GM19328 (cell line): ENCODE results near the gene NBAS.
"Not testable (repeated sequence)": the region's sequence is repeated elsewhere in the genome, so short reads cannot be mapped to it uniquely, and the experiment has no call there.

Experiments
- ATAC-seq: cut with Tn5 transposase; IDR thresholded peaks from one replicate; pipeline ENCODE4 v1.9.1; 2021; ENCODE audit warnings: mild to moderate bottlenecking, moderate library complexity; ENCODE audit not compliant: unreplicated experiment

Gene NBAS

DNA sequence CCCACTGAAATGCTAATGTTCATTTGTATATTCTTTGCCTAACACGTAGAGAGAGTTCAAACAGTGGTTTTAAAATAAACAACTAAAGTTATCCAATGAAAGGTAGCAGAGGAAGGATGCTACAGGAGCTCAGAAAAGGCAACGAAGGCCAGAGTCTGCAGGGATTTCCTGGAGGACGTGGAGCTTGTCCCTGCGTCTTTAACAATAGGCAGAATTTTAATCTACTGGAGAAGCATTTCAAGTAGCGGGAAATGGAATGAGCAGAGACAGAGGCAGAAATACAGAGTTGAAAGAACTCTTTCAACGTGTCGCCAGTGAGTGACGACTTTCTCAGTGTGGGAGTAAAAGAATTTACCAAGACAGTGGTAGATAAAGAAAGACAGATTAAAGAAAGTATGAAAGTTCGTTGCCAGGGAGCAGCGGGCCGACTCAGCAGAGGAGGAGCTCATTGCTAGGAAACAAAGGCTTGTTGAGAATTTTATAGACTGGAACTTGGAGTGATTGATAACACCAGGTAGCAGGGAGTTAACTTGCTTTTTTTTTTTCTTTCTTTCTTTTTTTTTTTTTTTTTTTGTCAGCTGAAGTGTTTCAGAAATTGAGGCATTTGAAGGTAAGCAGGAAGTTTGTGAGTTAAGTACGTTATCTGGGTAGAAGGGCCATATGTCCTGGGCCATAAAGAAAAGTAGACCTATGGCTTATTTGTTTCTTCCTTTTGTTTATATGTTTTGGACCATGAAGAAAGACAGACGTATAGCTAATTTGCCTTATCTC, 625 bp upstream of the NBAS start:
- peak; percentile 32 for ATAC-seq

DNA sequence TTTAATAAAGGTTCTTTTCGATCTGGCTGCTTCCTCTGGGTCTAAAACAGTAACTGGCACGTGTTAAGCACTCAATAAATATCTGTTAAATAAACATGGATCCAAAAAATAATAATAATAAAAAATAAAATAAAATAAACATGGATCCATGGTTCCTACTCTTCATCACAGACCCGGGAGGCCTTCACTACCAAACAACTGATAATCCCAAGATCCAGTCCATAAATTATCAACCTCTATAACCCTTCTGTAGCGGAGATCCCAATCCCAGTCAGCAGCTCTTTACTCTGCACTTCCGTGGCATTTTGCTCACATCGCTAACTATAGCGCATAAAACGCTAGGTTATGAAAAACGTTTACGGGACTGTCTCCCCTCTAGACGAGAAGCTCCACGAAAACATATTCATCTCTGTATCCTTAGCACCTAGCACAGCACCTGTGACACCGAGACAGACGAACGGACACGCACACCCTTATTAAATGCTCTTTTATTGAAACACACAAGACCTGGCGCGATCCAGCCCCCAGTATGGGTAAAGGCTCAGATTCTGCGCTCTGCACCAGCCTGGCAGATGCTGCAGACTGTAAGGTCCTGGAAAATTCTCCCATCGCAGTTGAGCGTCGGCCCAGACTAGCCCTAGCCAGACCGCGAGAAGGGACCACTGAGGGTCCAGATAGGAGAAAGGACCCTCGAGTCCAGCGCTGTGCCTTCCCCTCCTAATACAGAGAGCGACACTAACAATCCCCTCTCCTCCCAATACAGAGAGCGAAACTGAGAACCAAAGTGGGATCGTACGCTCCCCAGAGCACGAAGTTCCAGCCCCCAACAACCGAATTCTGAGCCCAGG, 770 bp downstream of the NBAS start:
- peak; percentile 42 for ATAC-seq

DNA sequence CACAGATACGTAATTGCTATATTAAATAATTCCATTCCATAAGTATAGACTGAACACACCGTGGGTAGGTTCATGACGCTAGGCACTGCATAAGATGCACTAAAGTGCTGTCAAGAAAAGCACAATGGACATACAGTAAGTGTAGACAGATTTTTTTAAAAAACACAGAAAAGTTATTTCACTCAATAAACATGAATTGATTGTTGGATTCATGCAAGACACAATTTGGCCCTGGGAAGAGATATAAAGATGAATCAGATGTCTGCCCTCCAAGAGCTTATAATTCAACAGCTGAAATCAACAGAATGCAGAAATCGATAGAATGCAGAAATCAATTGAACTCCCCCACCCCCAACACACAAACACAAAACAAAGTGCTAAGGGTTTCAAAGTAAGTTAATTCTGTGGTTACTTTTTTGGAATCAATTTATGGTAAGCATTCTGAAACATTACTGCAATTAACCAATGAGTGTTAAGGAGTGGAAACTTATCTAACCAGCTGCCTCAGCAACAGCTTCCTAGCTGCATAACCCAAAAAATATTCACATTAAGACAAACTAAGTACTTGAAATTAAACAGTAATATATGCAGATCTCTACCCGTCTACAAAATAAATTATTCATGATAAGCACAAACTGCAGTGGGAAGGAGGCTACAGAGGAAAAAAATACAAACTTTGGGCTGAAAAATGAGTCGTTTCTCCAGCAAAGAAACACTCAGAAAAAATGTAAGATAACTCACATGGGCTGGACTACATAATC, 1.6 kb downstream of the NBAS start:
- ATAC-seq, result no peak

DNA sequence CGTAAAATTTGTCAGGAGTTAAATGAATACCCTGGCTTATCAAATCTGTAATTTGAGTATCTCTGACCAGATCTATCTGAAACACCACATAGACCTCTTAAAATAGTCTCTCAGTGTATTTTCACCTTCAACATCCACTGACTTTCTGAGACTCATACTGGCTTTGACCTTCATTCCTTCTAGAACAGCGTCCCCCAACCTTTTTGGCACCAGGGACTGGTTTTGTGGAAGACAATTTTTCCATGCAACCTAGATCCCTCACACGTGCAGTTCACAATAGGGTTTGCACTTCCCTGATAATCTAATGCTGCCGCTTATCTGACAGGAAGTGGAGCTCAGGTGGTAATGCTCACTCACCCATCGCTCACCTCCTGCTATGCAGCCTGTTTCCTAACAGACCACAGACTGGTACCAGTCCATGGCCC, 3.2 kb downstream of the NBAS start:
- no peak for ATAC-seq

DNA sequence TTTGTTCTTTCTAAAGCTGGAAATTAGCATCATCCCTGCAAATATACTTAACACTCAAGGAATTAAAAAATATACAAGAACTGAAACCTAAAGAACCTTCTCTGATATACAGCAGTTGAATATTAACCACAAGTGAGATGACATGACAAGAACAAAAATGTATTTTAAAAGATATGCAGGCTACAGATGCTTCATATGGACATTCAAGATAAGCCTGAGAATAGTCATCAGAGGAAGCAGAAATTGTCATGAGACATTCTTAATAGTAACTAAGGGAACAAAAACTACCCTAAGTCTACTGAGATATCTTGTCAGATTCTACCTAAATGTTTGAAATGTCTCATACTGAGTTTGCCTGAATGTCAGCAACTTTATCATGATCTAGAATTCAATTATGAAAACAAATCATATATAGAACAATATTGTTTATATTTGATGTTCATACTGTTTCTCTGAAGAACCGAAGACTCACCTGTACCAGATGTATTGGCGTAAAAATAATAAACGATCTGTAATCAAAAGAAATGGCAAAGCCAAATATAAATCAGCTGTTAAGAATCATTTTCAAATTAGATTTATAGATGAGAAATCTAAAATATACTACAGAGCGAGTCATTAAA, 4.7 kb downstream of the NBAS start:
- no peak for ATAC-seq

DNA sequence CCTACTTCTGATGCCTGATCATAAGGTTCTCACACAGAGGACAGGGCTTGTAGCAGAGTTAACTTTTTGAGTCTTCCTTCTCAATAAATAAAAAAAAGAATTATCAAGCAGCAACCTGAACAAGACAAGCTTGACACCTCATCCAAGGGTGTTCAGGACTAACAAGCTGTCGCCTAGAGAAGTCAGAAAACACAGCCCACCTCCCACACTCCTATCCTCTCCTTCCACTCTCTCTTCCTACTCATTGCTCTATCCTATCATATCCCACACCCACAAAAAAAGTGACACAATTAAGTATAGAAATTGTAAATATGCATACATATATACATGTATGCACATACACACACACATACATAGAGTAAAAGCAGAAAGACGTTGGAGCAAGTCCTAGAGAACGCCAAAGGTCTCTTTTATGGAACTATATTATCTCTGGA, 5.4 kb downstream of the NBAS start:
- ATAC-seq, result no peak

DNA sequence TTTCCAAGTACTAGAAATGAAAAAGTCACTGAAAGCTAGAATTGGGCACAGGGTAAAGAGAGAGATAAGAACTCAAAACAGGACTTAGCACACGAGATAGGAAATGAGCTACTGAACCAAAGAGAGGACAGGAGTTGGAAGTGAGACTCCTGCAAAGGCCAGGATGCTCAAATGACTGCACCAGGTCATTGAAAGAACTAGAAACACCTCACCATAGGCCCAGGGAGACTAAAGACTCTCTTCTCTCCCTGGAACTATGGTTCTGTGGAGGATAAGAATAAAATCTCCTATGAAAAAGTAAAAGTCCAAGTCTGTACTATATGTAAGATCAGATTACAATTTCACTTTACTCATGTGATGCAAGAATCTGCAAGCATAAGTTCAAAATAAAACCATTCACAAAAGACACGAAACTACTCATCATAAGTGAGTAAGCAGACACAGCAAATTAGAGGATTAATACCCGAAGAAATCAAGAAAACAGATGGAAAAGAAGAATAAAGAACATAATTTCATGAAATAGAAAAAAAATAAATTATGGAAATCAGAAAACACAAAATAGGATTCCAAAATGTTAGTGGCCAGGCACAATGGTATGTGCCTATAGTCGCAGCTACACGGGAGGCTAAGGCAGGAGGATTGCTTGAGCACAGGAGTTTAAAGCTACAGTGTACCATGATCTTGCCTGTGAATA, 6.5 kb downstream of the NBAS start:
- ATAC-seq, result no peak

DNA sequence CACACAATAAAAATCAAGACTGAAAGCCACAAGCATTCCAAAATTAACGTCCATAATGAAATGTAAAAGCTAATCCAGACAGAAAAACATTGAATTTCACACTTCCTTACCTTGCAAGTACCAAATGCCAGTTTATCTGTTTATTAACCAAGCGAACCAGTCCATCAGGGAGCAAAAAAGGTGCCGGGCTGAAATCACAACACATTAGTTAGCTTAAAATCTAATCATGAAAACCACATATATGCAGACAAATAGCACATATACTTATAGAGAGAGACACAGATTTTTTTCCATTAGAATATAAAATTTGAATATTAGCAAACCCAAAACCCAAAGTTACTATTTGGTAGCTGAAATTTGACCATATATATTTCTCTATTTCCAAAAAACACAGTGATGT, 7.2 kb downstream of the NBAS start:
- no peak for ATAC-seq

DNA sequence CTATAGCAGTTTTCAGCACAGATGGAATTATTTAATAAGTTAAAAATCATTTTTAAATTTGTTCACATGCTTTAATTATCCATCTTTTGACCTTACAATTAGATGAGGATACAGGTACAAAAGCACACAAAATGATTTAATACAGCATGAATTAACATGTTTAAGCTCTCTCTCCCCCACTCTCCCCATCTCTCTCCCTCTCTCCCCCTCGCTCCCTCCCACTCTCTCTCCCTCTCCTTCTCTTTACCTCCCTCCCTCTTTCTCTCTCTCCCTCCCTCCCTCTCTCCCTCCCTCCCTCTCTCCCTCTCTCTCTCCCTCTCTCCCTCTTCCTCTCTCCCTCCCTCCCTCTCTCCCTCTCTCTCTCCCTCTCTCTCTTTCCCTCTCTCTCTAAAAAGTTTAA, 7.6 kb downstream of the NBAS start:
- no peak for ATAC-seq

DNA sequence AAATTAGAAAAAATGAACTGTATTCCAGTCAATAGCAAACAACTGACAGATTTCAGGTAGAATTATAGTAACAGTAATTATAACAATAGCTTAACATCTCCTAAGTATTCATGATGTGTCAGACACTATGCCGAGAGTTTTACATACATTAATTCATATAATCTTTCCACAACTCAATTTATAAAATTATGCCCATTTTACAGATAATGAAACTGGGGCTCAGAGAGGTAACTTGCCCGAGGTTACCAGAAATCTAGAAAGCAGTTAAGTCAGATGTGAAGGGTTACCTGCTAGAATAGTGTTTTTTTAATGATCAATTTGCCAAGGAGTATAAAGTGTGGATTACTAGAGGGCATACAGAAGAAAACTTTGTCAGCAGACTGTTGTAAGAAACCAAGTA, 12.2 kb downstream of the NBAS start:
- ATAC-seq, result no peak

DNA sequence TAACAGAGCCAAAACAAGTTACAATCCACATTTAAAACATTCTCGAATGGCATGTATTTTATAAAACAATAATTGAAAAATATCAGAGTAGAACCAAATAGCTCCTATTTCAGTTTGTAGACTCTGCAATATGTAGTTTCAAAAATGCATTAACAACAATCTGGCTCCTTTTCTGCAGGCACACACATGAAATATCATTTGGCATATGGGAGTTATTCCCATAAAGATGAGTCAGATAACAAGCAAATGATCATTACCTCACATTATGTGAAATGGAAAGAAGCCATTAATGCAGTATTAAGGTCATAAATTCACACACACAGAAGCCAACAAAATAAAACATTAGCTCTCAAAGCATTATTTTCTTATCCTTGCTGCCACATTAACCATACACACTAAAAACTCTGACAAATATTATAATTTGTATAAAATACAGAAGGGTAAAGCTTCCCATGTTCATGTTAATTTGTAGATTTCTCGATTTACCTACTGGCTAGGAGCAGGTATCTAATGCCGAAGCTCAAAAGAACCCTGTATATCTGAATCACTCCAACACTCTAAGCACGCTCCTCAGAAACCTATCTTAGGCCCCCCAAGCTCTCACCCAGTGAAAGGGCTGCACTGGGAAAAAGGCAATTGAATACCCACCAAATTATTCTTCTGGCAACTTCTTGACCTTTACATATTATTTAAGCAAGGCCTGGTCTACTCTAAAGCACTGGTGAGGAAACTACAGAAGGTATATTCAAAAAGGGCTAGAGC, 13.8 kb downstream of the NBAS start:
- ATAC-seq, result no peak

DNA sequence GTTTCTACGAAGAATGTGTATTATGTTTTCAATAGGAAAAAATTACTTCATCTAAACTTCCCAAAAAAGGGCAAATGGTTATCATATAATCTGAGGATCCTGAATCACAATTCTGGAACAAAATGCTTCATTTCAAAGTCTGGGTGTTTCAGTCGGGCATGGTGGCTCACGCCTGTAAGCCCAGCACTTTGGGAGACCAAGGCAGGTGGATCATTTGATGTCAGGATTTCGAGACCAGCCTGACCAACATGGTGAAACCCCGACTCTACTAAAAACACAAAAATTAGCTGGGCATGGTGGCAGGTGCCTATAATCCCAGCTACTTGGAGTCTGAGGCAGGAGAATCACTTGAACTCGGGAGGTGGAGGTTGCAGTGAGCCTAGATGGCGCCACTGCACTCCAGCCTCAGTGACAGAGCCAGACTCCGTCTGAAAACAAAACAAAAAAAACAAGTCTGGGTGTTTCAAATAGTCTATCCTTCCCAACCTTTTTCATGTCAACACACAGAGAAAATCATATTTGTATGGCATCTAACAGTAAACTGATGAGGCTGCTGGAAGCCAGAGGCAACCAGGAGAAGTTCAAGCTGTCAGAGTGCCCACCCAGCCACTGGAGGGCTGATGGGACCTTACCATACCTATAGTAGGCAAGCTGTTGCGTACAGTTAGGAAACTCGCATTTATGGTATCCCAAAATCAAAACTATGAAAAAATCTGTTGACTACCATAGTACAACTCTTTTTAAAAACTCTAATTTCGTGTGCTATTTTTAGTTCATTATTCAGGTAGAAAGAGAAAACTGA, 14.6 kb downstream of the NBAS start:
- no peak for ATAC-seq

DNA sequence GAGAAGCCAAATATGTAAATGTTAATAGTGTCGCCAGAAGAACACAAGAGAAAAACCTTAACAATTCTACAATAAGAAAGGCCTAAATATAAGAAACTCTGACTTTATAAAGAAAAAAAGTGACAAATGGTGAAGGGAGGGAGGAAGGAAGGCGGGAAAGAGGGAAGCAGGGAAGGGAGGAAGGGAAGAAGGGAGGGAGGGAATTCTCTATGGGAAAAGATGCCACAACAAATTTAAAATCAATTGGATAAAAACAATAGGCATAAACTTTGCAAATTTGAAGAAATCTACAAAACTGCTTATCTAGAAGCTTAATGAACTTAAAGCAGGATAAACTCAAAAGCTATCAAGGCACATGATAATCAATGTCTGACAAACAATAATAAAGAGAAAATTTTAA, 16.9 kb downstream of the NBAS start:
- ATAC-seq, result no peak

DNA sequence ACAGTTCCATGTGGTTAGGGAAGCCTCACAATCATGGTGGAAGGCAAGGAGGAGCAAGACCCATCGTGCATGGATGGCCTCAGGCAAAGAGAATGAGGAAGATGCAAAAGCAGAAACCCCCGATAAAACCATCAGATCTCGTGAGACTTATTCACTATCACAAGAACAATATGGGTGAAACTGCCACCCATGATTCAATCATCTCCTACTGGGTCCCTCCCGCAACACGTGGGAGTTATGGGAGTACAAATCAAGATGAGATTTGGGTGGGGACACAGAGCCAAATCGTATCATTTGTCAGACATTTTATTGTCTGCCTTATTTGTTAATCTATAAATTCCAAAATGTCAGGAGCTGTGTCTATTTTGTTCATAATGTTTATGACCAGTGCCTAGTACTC, 17.6 kb downstream of the NBAS start:
- ATAC-seq, result no peak

DNA sequence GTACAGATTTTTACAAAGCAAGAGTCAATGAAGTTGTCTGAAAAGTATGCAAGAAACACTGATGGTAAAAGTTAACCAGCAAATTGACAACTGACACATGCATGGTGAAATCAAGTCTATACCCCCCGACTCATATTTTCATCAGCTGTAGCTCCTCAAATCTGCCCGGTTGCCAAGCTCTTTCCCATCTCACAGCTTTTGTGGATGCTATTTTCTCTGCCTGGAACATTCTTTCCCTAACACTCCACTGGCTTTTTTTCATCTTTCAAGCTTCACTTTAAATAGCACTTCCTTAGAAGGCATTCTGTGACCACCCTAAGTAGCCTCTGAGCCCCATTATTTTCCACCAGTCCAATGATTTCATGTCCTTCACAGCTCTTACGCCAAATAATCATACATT, 18.1 kb downstream of the NBAS start:
- no peak for ATAC-seq

DNA sequence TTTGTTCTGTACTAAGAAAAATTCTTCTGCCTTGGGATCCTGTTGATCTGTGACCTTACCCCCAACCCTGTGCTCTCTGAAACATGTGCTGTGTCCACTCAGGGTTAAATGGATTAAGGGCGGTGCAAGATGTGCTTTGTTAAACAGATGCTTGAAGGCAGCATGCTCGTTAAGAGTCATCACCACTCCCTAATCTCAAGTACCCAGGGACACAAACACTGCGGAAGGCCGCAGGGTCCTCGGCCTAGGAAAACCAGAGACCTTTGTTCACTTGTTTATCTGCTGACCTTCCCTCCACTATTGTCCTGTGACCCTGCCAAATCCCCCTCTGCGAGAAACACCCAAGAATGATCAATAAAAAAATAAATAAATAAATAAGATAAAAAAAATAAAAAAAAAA, 18.9 kb downstream of the NBAS start:
- ATAC-seq, result not testable (repeated sequence)

DNA sequence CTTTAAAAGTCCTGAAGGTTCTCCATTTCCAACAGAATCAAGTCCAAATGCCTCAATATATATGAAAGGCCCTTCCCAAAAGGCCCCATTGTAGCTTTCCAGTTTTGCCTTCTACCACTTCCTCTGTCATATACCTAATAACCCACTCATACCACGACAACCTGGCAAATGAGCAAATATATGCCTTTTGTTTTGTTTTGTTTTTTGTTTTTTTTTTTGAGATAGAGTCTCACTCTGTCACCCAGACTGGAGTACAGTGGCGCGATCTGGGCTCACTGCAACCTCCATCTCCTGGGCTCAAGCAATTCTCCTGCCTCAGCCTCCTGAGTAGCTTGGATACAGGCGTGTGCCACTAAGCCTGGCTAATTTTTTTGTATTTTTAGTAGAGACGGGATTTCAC, 20.6 kb downstream of the NBAS start:
- ATAC-seq, result peak; percentile 8

DNA sequence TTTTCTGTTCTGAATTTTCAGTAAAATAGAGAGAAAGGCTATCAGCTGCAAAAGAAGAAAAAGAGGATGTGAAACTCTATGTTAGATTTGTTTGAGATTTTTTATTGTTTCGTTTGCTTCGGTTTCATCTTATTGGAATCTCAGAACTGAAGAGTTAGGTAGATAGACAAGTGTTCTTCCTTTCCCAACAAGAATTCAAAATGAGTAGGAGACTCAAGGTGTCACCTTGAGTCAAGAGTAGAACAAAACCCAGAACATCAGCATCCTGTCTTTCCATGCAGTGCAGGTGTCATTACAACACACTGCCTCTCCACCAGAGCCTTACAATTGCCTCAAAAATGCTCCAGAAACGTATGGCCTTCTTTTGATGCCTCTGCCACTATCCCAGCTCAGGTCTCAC, 21.1 kb downstream of the NBAS start:
- ATAC-seq, result peak; percentile 72

DNA sequence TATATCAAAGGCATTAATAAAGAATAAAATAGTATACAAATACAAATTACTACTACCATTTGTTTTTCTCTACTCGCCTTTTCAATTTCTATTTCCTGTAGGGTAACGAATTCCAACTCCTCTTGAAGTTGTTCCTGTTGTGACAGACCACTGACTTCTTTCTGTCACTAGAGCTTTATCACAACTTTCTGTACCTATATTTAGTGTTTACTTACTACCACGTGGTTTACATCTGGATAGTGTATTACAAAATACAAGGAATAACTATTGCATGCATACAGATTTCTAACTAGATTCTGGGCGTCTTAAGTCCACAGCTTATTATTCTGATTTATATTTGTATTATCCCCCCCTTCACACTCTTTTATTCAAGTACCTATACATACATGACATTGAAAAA, 22.3 kb downstream of the NBAS start:
- ATAC-seq, result no peak
